Measurements from ENCODE around the gene ZNF555. TPM values are rescaled to one million over a fixed set of nuclear protein-coding genes. Genes with fewer than 3 reads are reported as not detected.

The ZNF555 gene
- total RNA-seq, 1 donor from 2014 or later, result 18.8 TPM

- no peak overlapping the region for H3K4me3 Mint-ChIP-seq
- no peaks in the 10 kb centered on the region for H3K9me3 ChIP-seq (ENCODE audit: low read depth)
- H3F3A ChIP-seq (ENCODE audit: low read depth), result no peaks in the 10 kb centered on the region
- H3K9me3 Mint-ChIP-seq, result no peaks in the 10 kb centered on the region
- H3K4me3 ChIP-seq, result no peak overlapping the region
- no peak overlapping the region for H3K9ac ChIP-seq
- H3K4me1 ChIP-seq, result no peaks in the 10 kb centered on the region
- TF ChIP-seq, protein P1, sequence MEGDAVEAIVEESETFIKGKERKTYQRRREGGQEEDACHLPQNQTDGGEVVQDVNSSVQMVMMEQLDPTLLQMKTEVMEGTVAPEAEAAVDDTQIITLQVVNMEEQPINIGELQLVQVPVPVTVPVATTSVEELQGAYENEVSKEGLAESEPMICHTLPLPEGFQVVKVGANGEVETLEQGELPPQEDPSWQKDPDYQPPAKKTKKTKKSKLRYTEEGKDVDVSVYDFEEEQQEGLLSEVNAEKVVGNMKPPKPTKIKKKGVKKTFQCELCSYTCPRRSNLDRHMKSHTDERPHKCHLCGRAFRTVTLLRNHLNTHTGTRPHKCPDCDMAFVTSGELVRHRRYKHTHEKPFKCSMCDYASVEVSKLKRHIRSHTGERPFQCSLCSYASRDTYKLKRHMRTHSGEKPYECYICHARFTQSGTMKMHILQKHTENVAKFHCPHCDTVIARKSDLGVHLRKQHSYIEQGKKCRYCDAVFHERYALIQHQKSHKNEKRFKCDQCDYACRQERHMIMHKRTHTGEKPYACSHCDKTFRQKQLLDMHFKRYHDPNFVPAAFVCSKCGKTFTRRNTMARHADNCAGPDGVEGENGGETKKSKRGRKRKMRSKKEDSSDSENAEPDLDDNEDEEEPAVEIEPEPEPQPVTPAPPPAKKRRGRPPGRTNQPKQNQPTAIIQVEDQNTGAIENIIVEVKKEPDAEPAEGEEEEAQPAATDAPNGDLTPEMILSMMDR (IDR thresholded peaks at IDR 0.05), result no peak
- TF ChIP-seq EZH2 (IDR thresholded peaks at IDR 0.05), result no peak
- TF ChIP-seq EZH2phosphoT487 (IDR thresholded peaks at IDR 0.05), result no peak
- no peak overlapping the region for H3K27ac Mint-ChIP-seq
- H3K36me3 Mint-ChIP-seq, result peaks cover 24% of the 10 kb centered on the region
- H4K20me1 ChIP-seq (ENCODE audit: low read depth), result peaks cover 16% of the 10 kb centered on the region
- H3K4me2 ChIP-seq, result no peak overlapping the region
- H3K36me3 ChIP-seq, result no peaks in the 10 kb centered on the region
- no peaks in the 10 kb centered on the region for H3K27me3 ChIP-seq
- H3K79me2 ChIP-seq (ENCODE audit: low read depth), result no peaks in the 10 kb centered on the region
- no peak overlapping the region for H2AFZ ChIP-seq (replicated peaks)
- H3K27ac ChIP-seq, result no peak overlapping the region
- H3K4me1 Mint-ChIP-seq, result no peaks in the 10 kb centered on the region
- peaks cover 2% of the 10 kb centered on the region for H3K27me3 Mint-ChIP-seq (ENCODE audit: insufficient read depth, low read depth)
- DNase-seq (ENCODE audit: low spot score), result no peak
These were observed 40.8 kb upstream of the ZNF555 start for GRCh38 chr19:2800506-2800905.

GRCh38 chr19:2802826-2803225 is 38.4 kb upstream of the ZNF555 start:
- Histone ChIP-seq H3K9me3 (ENCODE audit: low read depth) (no peaks in the 10 kb centered on the region), H3K79me2 (ENCODE audit: low read depth) (no peaks in the 10 kb centered on the region), H3F3A (ENCODE audit: low read depth) (no peaks in the 10 kb centered on the region), H3K9ac (no peak overlapping the region), H2AFZ (replicated peaks) (no peak overlapping the region), H3K27ac (no peak overlapping the region), H3K27me3 (no peaks in the 10 kb centered on the region), H3K4me2 (no peak overlapping the region), H3K4me3 (no peak overlapping the region), H4K20me1 (ENCODE audit: low read depth) (peaks cover 12% of the 10 kb centered on the region), H3K36me3 (no peaks in the 10 kb centered on the region), H3K4me1 (no peaks in the 10 kb centered on the region)
- DNase-seq (ENCODE audit: low spot score), result no peak
- H3K9me3 Mint-ChIP-seq, result no peaks in the 10 kb centered on the region
- H3K4me1 Mint-ChIP-seq, result no peaks in the 10 kb centered on the region
- TF ChIP-seq, protein P1 (IDR thresholded peaks at IDR 0.05), result no peak
- TF ChIP-seq EZH2phosphoT487 (IDR thresholded peaks at IDR 0.05), result no peak
- TF ChIP-seq EZH2 (IDR thresholded peaks at IDR 0.05), result no peak
- peaks cover 2% of the 10 kb centered on the region for H3K27me3 Mint-ChIP-seq (ENCODE audit: insufficient read depth, low read depth)
- H3K4me3 Mint-ChIP-seq, result no peak overlapping the region
- no peak overlapping the region for H3K27ac Mint-ChIP-seq
- H3K36me3 Mint-ChIP-seq, result peaks cover 12% of the 10 kb centered on the region

- Histone ChIP-seq H3K4me1 (no peaks in the 10 kb centered on the region), H3K36me3 (no peaks in the 10 kb centered on the region), H2AFZ (replicated peaks) (no peak overlapping the region), H3K27ac (no peak overlapping the region), H3K9me3 (ENCODE audit: low read depth) (no peaks in the 10 kb centered on the region), H3K4me2 (no peak overlapping the region), H4K20me1 (ENCODE audit: low read depth) (peaks cover 12% of the 10 kb centered on the region), H3K27me3 (no peaks in the 10 kb centered on the region), H3K4me3 (no peak overlapping the region), H3F3A (ENCODE audit: low read depth) (no peaks in the 10 kb centered on the region), H3K79me2 (ENCODE audit: low read depth) (no peaks in the 10 kb centered on the region), H3K9ac (no peak overlapping the region)
- Mint-ChIP-seq H3K9me3 (no peaks in the 10 kb centered on the region), H3K27ac (no peak overlapping the region), H3K27me3 (ENCODE audit: insufficient read depth, low read depth) (peaks cover 3% of the 10 kb centered on the region), H3K4me1 (no peaks in the 10 kb centered on the region), H3K36me3 (peaks cover 12% of the 10 kb centered on the region), H3K4me3 (no peak overlapping the region)
- no peak for TF ChIP-seq EZH2phosphoT487 (IDR thresholded peaks at IDR 0.05)
- TF ChIP-seq, protein P1 (IDR thresholded peaks at IDR 0.05), result no peak
- TF ChIP-seq EZH2 (IDR thresholded peaks at IDR 0.05), result no peak
- DNase-seq (ENCODE audit: low spot score), result no peak
These were observed 37.7 kb upstream of the ZNF555 start for GRCh38 chr19:2803486-2804155.

All from neural progenitor cell (in vitro differentiated cells).